Measurements from ENCODE around the gene WWC1.

WWC1 gene

DNA sequence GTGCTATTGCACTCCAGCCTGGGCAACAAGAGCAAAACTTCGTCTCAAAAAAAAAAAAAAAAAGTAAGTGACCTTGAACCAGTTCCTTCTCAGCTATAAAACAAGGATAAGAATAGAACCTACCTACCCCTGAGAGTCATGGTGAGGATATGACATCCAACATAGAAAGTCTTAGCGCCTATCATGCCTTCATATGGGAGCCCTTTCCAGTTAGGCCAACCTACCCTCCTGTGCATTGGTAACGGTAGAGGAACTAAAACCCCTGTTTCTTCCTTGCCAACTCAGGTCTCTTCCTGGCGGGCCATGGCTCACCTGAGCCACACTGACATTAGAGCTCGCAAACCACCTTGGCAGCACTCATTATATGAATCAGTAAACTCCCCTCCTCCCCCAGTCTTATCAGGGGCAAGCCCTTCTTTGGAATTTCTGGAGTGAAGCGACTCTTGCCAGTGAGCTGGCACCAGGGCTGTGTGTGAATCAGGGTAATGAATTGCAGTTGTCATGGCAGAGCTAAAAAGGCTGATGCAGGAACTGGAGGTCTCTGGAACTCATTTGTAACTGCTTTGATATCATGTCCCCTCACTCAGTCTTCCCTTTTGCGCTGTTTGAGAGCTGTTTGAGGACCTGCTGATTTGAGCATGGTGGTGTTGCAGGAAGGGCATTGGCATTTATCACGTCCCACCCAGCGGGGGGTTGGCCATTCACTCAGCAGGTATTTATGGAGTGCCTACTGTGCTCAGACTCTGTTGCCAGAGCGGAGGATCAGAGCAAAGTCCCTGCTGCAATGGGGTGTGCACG lies 10.3 kb downstream of the WWC1 start:
- TF ChIP-seq, protein P1, sequence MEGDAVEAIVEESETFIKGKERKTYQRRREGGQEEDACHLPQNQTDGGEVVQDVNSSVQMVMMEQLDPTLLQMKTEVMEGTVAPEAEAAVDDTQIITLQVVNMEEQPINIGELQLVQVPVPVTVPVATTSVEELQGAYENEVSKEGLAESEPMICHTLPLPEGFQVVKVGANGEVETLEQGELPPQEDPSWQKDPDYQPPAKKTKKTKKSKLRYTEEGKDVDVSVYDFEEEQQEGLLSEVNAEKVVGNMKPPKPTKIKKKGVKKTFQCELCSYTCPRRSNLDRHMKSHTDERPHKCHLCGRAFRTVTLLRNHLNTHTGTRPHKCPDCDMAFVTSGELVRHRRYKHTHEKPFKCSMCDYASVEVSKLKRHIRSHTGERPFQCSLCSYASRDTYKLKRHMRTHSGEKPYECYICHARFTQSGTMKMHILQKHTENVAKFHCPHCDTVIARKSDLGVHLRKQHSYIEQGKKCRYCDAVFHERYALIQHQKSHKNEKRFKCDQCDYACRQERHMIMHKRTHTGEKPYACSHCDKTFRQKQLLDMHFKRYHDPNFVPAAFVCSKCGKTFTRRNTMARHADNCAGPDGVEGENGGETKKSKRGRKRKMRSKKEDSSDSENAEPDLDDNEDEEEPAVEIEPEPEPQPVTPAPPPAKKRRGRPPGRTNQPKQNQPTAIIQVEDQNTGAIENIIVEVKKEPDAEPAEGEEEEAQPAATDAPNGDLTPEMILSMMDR (IDR thresholded peaks at IDR 0.05) = no peak
- no peak for DNase-seq
- Mint-ChIP-seq H3K4me3 (no peak overlapping the region), H3K9me3 (no peaks in the 10 kb centered on the region), H3K4me1 (peaks cover 33% of the 10 kb centered on the region), H3K27ac (no peak overlapping the region), H3K36me3 (ENCODE audit: low read depth) (no peaks in the 10 kb centered on the region), H3K27me3 (ENCODE audit: low read depth, poor library complexity) (peaks cover 14% of the 10 kb centered on the region)

DNA sequence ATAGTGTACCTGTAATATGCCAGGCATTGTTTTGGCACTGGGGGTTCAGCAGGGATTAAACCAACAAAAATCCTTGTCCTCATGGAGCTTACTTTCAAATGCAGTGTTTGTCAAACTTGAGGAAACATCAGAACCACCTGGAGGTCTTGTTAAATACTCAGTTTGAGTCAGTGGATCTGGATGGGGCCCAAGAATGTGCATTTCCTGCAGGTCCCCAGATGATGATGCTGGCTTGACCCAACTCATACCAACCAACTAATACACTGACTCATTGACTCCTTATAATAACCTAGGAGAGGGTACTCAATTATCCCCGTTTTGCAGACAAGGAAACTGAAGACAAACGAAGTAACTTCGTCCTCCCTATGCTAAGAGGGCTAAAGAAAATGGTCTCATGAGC lies 11.3 kb downstream of the WWC1 start:
- H3K36me3 Mint-ChIP-seq (ENCODE audit: low read depth) = no peaks in the 10 kb centered on the region
- peaks cover 16% of the 10 kb centered on the region for H3K27me3 Mint-ChIP-seq (ENCODE audit: low read depth, poor library complexity)
- no peak overlapping the region for H3K27ac Mint-ChIP-seq
- DNase-seq = no peak
- TF ChIP-seq, protein P1 (IDR thresholded peaks at IDR 0.05) = no peak
- H3K9me3 Mint-ChIP-seq = no peaks in the 10 kb centered on the region
- H3K4me3 Mint-ChIP-seq = no peak overlapping the region
- H3K4me1 Mint-ChIP-seq = peaks cover 33% of the 10 kb centered on the region

DNA sequence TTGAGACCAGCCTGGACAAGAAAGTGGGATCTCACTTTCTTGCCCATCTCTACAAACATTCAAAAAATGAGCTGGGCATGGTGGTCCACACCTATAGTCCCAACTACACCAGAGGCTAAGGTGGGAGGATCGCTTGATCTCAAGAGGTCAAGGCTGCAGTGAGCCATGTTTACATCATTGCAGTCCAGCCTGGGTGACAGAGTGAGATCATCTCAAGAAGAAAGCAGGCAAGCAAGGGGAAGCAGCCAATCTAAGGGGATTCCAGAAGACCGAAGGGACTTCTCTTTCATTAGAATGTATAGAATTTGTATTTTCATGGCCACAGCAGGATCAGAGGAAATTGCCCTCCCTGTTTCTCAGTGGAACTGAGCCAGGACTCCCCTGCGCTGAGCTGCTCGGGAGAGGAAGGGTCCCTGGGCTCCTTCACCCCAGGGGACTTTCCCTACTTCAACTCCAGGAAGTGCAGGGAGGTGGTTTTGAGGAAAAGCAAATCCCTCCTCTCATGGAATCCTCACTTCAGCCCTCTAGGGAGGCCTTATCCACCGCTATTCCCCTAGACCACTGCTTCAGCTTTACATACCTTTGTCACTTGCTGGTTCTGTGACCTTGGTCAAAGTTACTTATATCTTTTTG lies 12.1 kb downstream of the WWC1 start:
- Mint-ChIP-seq H3K4me3 (no peak overlapping the region), H3K9me3 (no peaks in the 10 kb centered on the region), H3K27ac (peak overlapping the region; percentile 67), H3K4me1 (peaks cover 33% of the 10 kb centered on the region), H3K36me3 (ENCODE audit: low read depth) (no peaks in the 10 kb centered on the region), H3K27me3 (ENCODE audit: low read depth, poor library complexity) (peaks cover 22% of the 10 kb centered on the region)
- TF ChIP-seq, protein P1 (IDR thresholded peaks at IDR 0.05) = no peak
- no peak for DNase-seq

DNA sequence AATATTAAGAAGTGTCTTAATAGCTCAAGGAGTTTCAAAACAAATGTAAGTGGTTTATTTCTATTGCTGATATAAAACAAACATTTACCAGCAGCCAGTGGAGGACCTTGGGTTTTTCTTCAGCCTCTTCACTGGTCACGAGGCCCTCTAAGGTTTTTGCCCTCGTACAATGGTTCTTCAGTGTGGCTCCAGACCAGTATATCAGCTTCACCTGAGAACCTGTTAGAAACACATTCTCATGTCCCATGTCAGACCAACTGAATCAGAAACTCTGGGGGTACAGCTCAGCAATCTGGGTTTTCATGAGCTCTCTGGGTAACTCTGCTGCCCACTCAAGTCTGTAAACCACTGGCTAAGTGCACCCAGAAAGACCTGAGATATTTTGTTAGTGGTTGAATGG lies 12.9 kb downstream of the WWC1 start:
- no peaks in the 10 kb centered on the region for H3K9me3 Mint-ChIP-seq
- no peak overlapping the region for H3K4me3 Mint-ChIP-seq
- TF ChIP-seq, protein P1 (IDR thresholded peaks at IDR 0.05) = no peak
- peaks cover 26% of the 10 kb centered on the region for H3K27me3 Mint-ChIP-seq (ENCODE audit: low read depth, poor library complexity)
- DNase-seq = no peak
- peaks cover 29% of the 10 kb centered on the region for H3K4me1 Mint-ChIP-seq
- no peaks in the 10 kb centered on the region for H3K36me3 Mint-ChIP-seq (ENCODE audit: low read depth)
- no peak overlapping the region for H3K27ac Mint-ChIP-seq

DNA sequence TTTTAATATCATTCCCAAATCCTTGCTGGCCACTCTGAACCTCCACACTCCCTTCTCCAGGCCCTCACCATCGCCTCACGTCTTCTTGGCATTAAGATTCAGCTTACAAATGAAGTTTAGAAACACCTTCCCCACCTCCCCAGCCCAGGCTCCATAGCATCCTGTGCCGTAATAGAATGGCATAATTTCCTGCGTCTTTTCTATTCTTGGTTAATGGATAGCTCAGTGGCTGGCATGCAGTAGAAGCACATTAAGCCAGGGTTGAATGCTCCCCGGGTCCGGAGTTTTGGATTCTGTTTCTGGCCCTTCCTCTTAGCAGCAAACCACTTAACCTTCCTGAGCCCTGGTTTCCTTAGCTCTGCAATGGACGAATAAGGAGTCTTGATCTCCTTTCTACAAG lies 13.8 kb downstream of the WWC1 start:
- H3K27me3 Mint-ChIP-seq (ENCODE audit: low read depth, poor library complexity) = peaks cover 30% of the 10 kb centered on the region
- H3K4me3 Mint-ChIP-seq = no peak overlapping the region
- no peak for DNase-seq
- H3K36me3 Mint-ChIP-seq (ENCODE audit: low read depth) = no peaks in the 10 kb centered on the region
- H3K9me3 Mint-ChIP-seq = no peaks in the 10 kb centered on the region
- no peak overlapping the region for H3K27ac Mint-ChIP-seq
- H3K4me1 Mint-ChIP-seq = peaks cover 19% of the 10 kb centered on the region
- TF ChIP-seq, protein P1 (IDR thresholded peaks at IDR 0.05) = no peak
